H1 (cell line): Measurements from ENCODE around the gene SLC9A4. TPM values are rescaled to one million over a fixed set of nuclear protein-coding genes. Genes with fewer than 3 reads are reported as not detected.

ENCODE experiments used
- CTCF ChIA-PET: fragments of 300-600 bp; sonication (Branson Sonifier 250); formaldehyde crosslinking; loops from one replicate; lab custom pipeline; 2021; ENCODE audit not compliant: partially characterized antibody; lab: Charles Lee
- POLR2A ChIA-PET: fragments of 300-600 bp; sonication (Branson Sonifier 250); formaldehyde crosslinking; loops from one replicate; lab custom pipeline; 2021; ENCODE audit warnings: inconsistent platforms; ENCODE audit not compliant: partially characterized antibody; lab: Charles Lee
- DNase-seq, 2 experiments: peaks; one replicate each; pipeline versions ENCODE4 v3.0.0 to v3.0.0-alpha.2; 2010 to 2022; ENCODE audit warnings: low spot score in 2 of 2, low read depth in 1 of 2, mixed read lengths in 1 of 2
- FAIRE-seq: peaks from 2 replicates; lab custom pipeline; 2011; peaks lifted over from hg19 to GRCh38; lab: Jason Lieb, UNC
- H2AFZ ChIP-seq: 2 replicates; pipeline ENCODE4 v1.8.1; 2012; ENCODE audit warnings: low read length, inconsistent platforms
- H2AK5ac ChIP-seq: 2 replicates; pipeline ENCODE4 v1.6.1; 2013; ENCODE audit warnings: low read depth, low read length
- H2BK120ac ChIP-seq: replicated peaks from 2 replicates; pipeline ENCODE3; 2013; ENCODE audit warnings: low read depth, low read length, inconsistent platforms
- H2BK12ac ChIP-seq: 2 replicates; pipeline ENCODE4 v1.6.1; 2013; ENCODE audit warnings: low read depth, low read length
- H2BK15ac ChIP-seq: 2 replicates; pipeline ENCODE4 v1.6.1; 2013; ENCODE audit warnings: low read length
- H2BK20ac ChIP-seq: 2 replicates; pipeline ENCODE4 v1.6.1; 2013; ENCODE audit warnings: low read length
- H2BK5ac ChIP-seq: 2 replicates; pipeline ENCODE4 v1.6.1; 2013; ENCODE audit warnings: low read depth, low read length
- H3K14ac ChIP-seq: 2 replicates; pipeline ENCODE4 v1.6.1; 2013; ENCODE audit warnings: inconsistent platforms; ENCODE audit not compliant: insufficient read length
- H3K18ac ChIP-seq: 2 replicates; pipeline ENCODE4 v1.6.1; 2013; ENCODE audit warnings: low read length; ENCODE audit errors: extremely low read depth
- H3K23ac ChIP-seq: 2 replicates; pipeline ENCODE4 v1.6.1; 2013; ENCODE audit warnings: inconsistent platforms; ENCODE audit not compliant: insufficient read length
- H3K23me2 ChIP-seq: 2 replicates; pipeline ENCODE4 v1.6.1; 2013; ENCODE audit warnings: low read depth, low read length
- H3K27ac ChIP-seq: 2 replicates; pipeline ENCODE4 v1.6.1; 2011; ENCODE audit warnings: low read depth, low read length, inconsistent platforms
- H3K27me3 ChIP-seq, 4 experiments: replicated peaks in 1 of 4; 1 replicate in 1 of 4; 2 replicates in 3 of 4; pipeline versions ENCODE4 v1.6.1 to v1.8.1; 2011 to 2013; ENCODE audit warnings: low read length in 3 of 4, mild to moderate bottlenecking in 3 of 4, inconsistent platforms in 2 of 4, mixed read lengths in 2 of 4, moderate library complexity in 1 of 4; ENCODE audit not compliant: control insufficient read depth in 3 of 4, insufficient read depth in 3 of 4; ENCODE audit errors: extremely low read depth in 1 of 4
- H3K36me3 ChIP-seq, 4 experiments: 2 replicates each; pipeline versions ENCODE4 v1.6.1 to v1.8.1; 2011 to 2013; ENCODE audit warnings: mild to moderate bottlenecking in 4 of 4, low read length in 3 of 4, moderate library complexity in 2 of 4, control low read depth in 1 of 4, inconsistent platforms in 1 of 4; ENCODE audit not compliant: insufficient read depth in 4 of 4, control insufficient read depth in 2 of 4
- H3K4ac ChIP-seq: replicated peaks from 2 replicates; pipeline ENCODE3; 2013; ENCODE audit warnings: low read length, low read depth, mixed read lengths, inconsistent platforms; ENCODE audit not compliant: insufficient read length
- H3K4me1 ChIP-seq, 4 experiments: replicated peaks in 1 of 4; 1 replicate in 1 of 4; 2 replicates in 3 of 4; pipeline versions ENCODE4 v1.6.1 to v1.8.1; 2011 to 2013; ENCODE audit warnings: low read length in 3 of 4, inconsistent platforms in 2 of 4, mixed read lengths in 1 of 4; ENCODE audit not compliant: insufficient read depth in 4 of 4, control insufficient read depth in 3 of 4
- H3K4me2 ChIP-seq, 2 experiments: 2 replicates each; pipeline versions ENCODE4 v1.6.1 to v1.8.1; 2011 to 2013; ENCODE audit warnings: low read depth in 2 of 2, low read length in 2 of 2, control low read depth in 1 of 2, inconsistent platforms in 1 of 2, mild to moderate bottlenecking in 1 of 2; ENCODE audit not compliant: insufficient read depth in 1 of 2
- H3K4me3 ChIP-seq, 4 experiments: fragments of 200-600, 300-600 bp in 1 of 4; sonication (generic), shearing (Covaris generic), sonication (Bioruptor Twin) in 1 of 4; 2 replicates each; pipeline versions ENCODE4 v1.5.1 to v1.8.1; 2011 to 2016; ENCODE audit warnings: low read length in 4 of 4, low read depth in 3 of 4, control low read depth in 2 of 4, inconsistent platforms in 2 of 4, mild to moderate bottlenecking in 2 of 4, mixed read lengths in 1 of 4, moderate library complexity in 1 of 4; ENCODE audit not compliant: insufficient read depth in 2 of 4; ENCODE audit errors: extremely low read depth in 1 of 4
- H3K56ac ChIP-seq: replicated peaks from 2 replicates; pipeline ENCODE3; 2013; ENCODE audit warnings: low read depth, mild to moderate bottlenecking, mixed read lengths, low read length, inconsistent platforms; ENCODE audit not compliant: insufficient read length
- H3K79me1 ChIP-seq: 2 replicates; pipeline ENCODE4 v1.6.1; 2013; ENCODE audit warnings: low read depth, low read length, control low read depth
- H3K79me2 ChIP-seq, 2 experiments: 2 replicates each; pipeline versions ENCODE4 v1.6.1 to v1.8.1; 2012 to 2013; ENCODE audit warnings: low read length in 2 of 2, mild to moderate bottlenecking in 2 of 2, inconsistent platforms in 1 of 2; ENCODE audit not compliant: insufficient read depth in 2 of 2, control insufficient read depth in 1 of 2
- H3K9ac ChIP-seq, 4 experiments: replicated peaks in 1 of 4; 1 replicate in 1 of 4; 2 replicates in 3 of 4; pipeline versions ENCODE4 v1.6.1 to v1.8.1; 2011 to 2013; ENCODE audit warnings: low read depth in 3 of 4, low read length in 3 of 4, control low read depth in 2 of 4, mild to moderate bottlenecking in 2 of 4, moderate library complexity in 2 of 4, inconsistent platforms in 1 of 4; ENCODE audit errors: extremely low read depth in 1 of 4
- H3K9me3 ChIP-seq, 2 experiments: 2 replicates each; pipeline versions ENCODE4 v1.6.1 to v1.8.1; 2012 to 2013; ENCODE audit warnings: mild to moderate bottlenecking in 2 of 2, moderate library complexity in 2 of 2, control low read depth in 1 of 2, inconsistent platforms in 1 of 2, low read depth in 1 of 2, low read length in 1 of 2, mixed read lengths in 1 of 2; ENCODE audit not compliant: insufficient read depth in 2 of 2
- H4K20me1 ChIP-seq, 2 experiments: replicated peaks in 1 of 2; 2 replicates each; pipeline versions ENCODE3 to v1.8.1; 2011 to 2013; ENCODE audit warnings: inconsistent platforms in 2 of 2, low read length in 2 of 2, mild to moderate bottlenecking in 1 of 2; ENCODE audit not compliant: insufficient read depth in 2 of 2, control insufficient read depth in 1 of 2
- H4K5ac ChIP-seq: 2 replicates; pipeline ENCODE4 v1.6.1; 2013; ENCODE audit warnings: low read length, low read depth, mixed read lengths, inconsistent platforms; ENCODE audit not compliant: insufficient read length
- H4K8ac ChIP-seq: 2 replicates; pipeline ENCODE4 v1.8.0; 2013; ENCODE audit warnings: mild to moderate bottlenecking, moderate library complexity, low read length, inconsistent platforms; ENCODE audit not compliant: insufficient read depth; ENCODE audit errors: extremely low read depth
- H4K91ac ChIP-seq: replicated peaks from 2 replicates; pipeline ENCODE3; 2013; ENCODE audit warnings: low read length, mixed read lengths, inconsistent platforms; ENCODE audit not compliant: insufficient read length
- CBX8 ChIP-seq: fragments of 300-800, 300-1000 bp; sonication (generic); IDR thresholded peaks from 2 replicates; pipeline ENCODE4 v1.7.1; 2016; ENCODE audit warnings: low read depth, low read length, borderline replicate concordance
- GABPA ChIP-seq: IDR thresholded peaks from 2 replicates; pipeline ENCODE4 v1.6.1; 2011; ENCODE audit warnings: mild to moderate bottlenecking, low read length, moderate library complexity, borderline replicate concordance; ENCODE audit not compliant: insufficient read depth
- HDAC2 ChIP-seq, 2 experiments: fragments of 300-600 bp in 1 of 2; sonication (generic) in 1 of 2; IDR thresholded peaks; 2 replicates each; pipeline ENCODE4 v1.6.1; 2011 to 2012; ENCODE audit warnings: low read depth in 2 of 2, low read length in 2 of 2, mild to moderate bottlenecking in 2 of 2, moderate library complexity in 2 of 2, borderline replicate concordance in 1 of 2, inconsistent platforms in 1 of 2
- KDM4A ChIP-seq: IDR thresholded peaks from one replicate; pipeline ENCODE4 v1.7.1; 2012; ENCODE audit warnings: low read depth, mild to moderate bottlenecking, moderate library complexity, low read length, inconsistent platforms; ENCODE audit not compliant: severe bottlenecking
- RAD21 ChIP-seq, 2 experiments: IDR thresholded peaks in 1 of 2; conservative IDR thresholded peaks in 1 of 2; 2 replicates each; pipeline ENCODE4 v1.6.1; 2011; ENCODE audit warnings: low read depth in 2 of 2, low read length in 2 of 2, improper control_type of control experiment in 1 of 2, inconsistent platforms in 1 of 2, mild to moderate bottlenecking in 1 of 2, moderate library complexity in 1 of 2
- RFX5 ChIP-seq: IDR thresholded peaks from 2 replicates; pipeline ENCODE4 v1.6.1; 2011; ENCODE audit warnings: low read depth, low read length, improper control_type of control experiment, borderline replicate concordance
- SP2 ChIP-seq: IDR thresholded peaks from 2 replicates; pipeline ENCODE4 v1.6.1; 2012; ENCODE audit warnings: mild to moderate bottlenecking, low read length, inconsistent platforms
- TBP ChIP-seq: IDR thresholded peaks from 2 replicates; pipeline ENCODE4 v1.6.1; 2011; ENCODE audit warnings: low read depth, low read length, improper control_type of control experiment
- TEAD4 ChIP-seq: IDR thresholded peaks from 2 replicates; pipeline ENCODE4 v1.6.1; 2012; ENCODE audit warnings: low read depth, low read length, inconsistent platforms, mixed read lengths
- YY1 ChIP-seq: IDR thresholded peaks from 2 replicates; pipeline ENCODE4 v1.6.1; 2011; ENCODE audit warnings: low read depth, mild to moderate bottlenecking, low read length
- WGBS, 2 experiments: shearing (Covaris generic) in 1 of 2; methylation state at CpG; one replicate each; pipeline versions ENCODE4 v1.1.6 to v1.1.7; 2013 to 2015; ENCODE audit warnings: low lambda C conversion rate in 2 of 2, mixed read lengths in 2 of 2, inconsistent platforms in 1 of 2, low coverage in 1 of 2, missing lambda C conversion rate in 1 of 2; ENCODE audit not compliant: insufficient replicate concordance in 2 of 2, insufficient coverage in 1 of 2, insufficient read length in 1 of 2; ENCODE audit errors: extremely low coverage in 1 of 2, missing lambda C conversion rate in 1 of 2; 5-methylcytosine and 5-hydroxymethylcytosine counted together
- polyA plus RNA-seq, 7 experiments: library from polyadenylated mRNA; depleted of rRNA in 3 of 7; stranded (reverse) in 5 of 7; unstranded in 2 of 7; fragments of >200 nt in 5 of 7; fragments of 200-250 nt in 2 of 7; gene quantifications; 1 replicate in 5 of 7; 2 replicates in 1 of 7; 4 replicates in 1 of 7; pipeline versions ENCODE4 v1.2.1 to v1.2.3, GENCODE V29; 2011 to 2013; ENCODE audit warnings: missing spikeins in 2 of 7, mixed read lengths in 2 of 7
- total RNA-seq: library from RNA; stranded (reverse); fragmentation: NEBNext Ultra II Directional; extraction: Animal tissue kit (Norgen Biotek cat#: 25700); gene quantifications from 2 replicates; pipeline ENCODE4 v1.2.1, GENCODE V29; 2021
- TF ChIP-seq, protein P1 (sequence below), 3 experiments: IDR thresholded peaks; 1 replicate in 2 of 3; 2 replicates in 1 of 3; pipeline versions ENCODE4 v1.5.1 to v1.6.1; 2011; ENCODE audit warnings: low read length in 3 of 3, mild to moderate bottlenecking in 3 of 3, inconsistent platforms in 2 of 3, low read depth in 1 of 3, moderate library complexity in 1 of 3; ENCODE audit not compliant: insufficient read depth in 1 of 3; ENCODE audit errors: control extremely low read depth in 1 of 3

The SLC9A4 gene
- total and polyA plus RNA-seq, 2 of the 8 experiments (the other 6 are each of a cell fraction or from before 2014, with no cell fraction given) = not detected

DNA sequence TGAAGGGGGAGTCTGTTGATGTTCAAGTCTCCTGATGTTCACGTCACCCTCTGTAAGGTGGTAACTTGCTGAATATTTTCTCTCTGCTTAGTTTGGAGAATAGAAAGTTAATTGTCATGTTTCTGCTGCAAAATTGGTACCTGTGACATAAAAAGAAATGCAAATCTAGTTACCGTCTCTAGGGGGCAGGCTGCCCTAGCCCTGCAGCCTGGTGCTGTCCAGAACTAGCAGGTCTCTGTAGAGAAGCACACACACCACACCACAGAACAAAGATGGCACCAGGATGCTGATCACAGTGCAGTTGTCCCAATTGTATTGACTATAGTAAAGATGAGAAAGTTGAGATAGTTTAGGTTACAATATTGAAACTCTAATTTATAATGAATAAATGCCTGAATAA lies 47.0 kb downstream of the SLC9A4 start:
- Histone ChIP-seq H3K23ac (no peak overlapping the region), H2BK5ac (no peak overlapping the region), H4K5ac (no peak overlapping the region), H3K4me3 (no peak overlapping the region), H3K4me1 (no peaks in the 10 kb centered on the region), H3K23me2 (no peaks in the 10 kb centered on the region; the same call in 1 of the 2 replicates), H3K79me2 (no peaks in the 10 kb centered on the region), H3K4me2 (no peak overlapping the region), H3K4ac (no peak overlapping the region), H3K27ac (no peak overlapping the region), H3K14ac (no peak overlapping the region), H2AFZ (no peak overlapping the region), H2BK120ac (no peak overlapping the region), H3K27me3 (peaks cover 0 to 2% (median 0%) of the 10 kb centered on the region in 4 experiments; a peak in 2 of 7 replicates), H4K8ac (no peak overlapping the region), H2AK5ac (no peak overlapping the region), H4K91ac (no peak overlapping the region), H2BK15ac (no peak overlapping the region), H4K20me1 (no peaks in the 10 kb centered on the region), H3K36me3 (no peaks in the 10 kb centered on the region), H2BK20ac (no peak overlapping the region), H3K9ac (no peak overlapping the region), H3K9me3 (no peaks in the 10 kb centered on the region), H3K56ac (no peak overlapping the region), H3K79me1 (no peaks in the 10 kb centered on the region), H3K18ac (no peak overlapping the region), H2BK12ac (no peak overlapping the region)
- TF ChIP-seq RFX5 = no peak
- TF ChIP-seq GABPA = no peak
- 0 out of 2 replicates have a peak, but pooled peaks have one; percentile 27 for TF ChIP-seq YY1
- no peak for TF ChIP-seq SP2
- no peak for TF ChIP-seq KDM4A
- TF ChIP-seq, protein P1, sequence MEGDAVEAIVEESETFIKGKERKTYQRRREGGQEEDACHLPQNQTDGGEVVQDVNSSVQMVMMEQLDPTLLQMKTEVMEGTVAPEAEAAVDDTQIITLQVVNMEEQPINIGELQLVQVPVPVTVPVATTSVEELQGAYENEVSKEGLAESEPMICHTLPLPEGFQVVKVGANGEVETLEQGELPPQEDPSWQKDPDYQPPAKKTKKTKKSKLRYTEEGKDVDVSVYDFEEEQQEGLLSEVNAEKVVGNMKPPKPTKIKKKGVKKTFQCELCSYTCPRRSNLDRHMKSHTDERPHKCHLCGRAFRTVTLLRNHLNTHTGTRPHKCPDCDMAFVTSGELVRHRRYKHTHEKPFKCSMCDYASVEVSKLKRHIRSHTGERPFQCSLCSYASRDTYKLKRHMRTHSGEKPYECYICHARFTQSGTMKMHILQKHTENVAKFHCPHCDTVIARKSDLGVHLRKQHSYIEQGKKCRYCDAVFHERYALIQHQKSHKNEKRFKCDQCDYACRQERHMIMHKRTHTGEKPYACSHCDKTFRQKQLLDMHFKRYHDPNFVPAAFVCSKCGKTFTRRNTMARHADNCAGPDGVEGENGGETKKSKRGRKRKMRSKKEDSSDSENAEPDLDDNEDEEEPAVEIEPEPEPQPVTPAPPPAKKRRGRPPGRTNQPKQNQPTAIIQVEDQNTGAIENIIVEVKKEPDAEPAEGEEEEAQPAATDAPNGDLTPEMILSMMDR (IDR thresholded peaks at IDR 0.05; ENCODE audit: control extremely low read depth in 1 of 3, insufficient read depth in 1 of 3, low read depth in 1 of 3, low read length in 3 of 3) = peak; percentile 74 to 87 (median 85)
- peak; percentile 87 to 89 for TF ChIP-seq RAD21 (IDR thresholded peaks at IDR 0.05 in 1 of 2, conservative IDR thresholded peaks at IDR 0.05 in 1 of 2; ENCODE audit: low read depth in 2 of 2, low read length in 2 of 2)
- no peak for TF ChIP-seq TBP
- TF ChIP-seq HDAC2 (IDR thresholded peaks at IDR 0.05; ENCODE audit: borderline replicate concordance in 1 of 2, low read depth in 2 of 2, low read length in 2 of 2) = no peak
- no peak for TF ChIP-seq TEAD4
- no peak for TF ChIP-seq CBX8
- no peak for DNase-seq
- FAIRE-seq = peak; percentile 92
- CTCF ChIA-PET = interaction anchor here (0.8 to 4.5 kb wide), 10 partner anchors 10 to 298 kb away, joined by 3 to 23 read pairs (median 6); no protein-coding TSS in a partner anchor
- POLR2A ChIA-PET = no interaction called here
- 37% methylated on average over 2 of the region's 2 CpGs; no CpG with 5 or more reads in 1 of the 2 experiments for WGBS, 2 experiments
